HG02973 (cell line): ENCODE measurements around the gene VAT1.
"Not testable (repeated sequence)": the region's sequence is repeated elsewhere in the genome, so short reads cannot be mapped to it uniquely, and the experiment has no call there.

Source experiments
- ATAC-seq: cut with Tn5 transposase; IDR thresholded peaks from one replicate; pipeline ENCODE4 v1.9.1; 2021; ENCODE audit warnings: moderate library complexity; ENCODE audit not compliant: unreplicated experiment

VAT1 gene

GRCh38 chr17:43021741-43022512 is at the start of gene VAT1:
TSS of gene VAT1 (minus strand) at chr17:43022385. CDS start at chr17:43022322, 63 bp downstream.
- no peak for ATAC-seq

- no peak for ATAC-seq
These were observed 48.7 kb upstream of the VAT1 start for GRCh38 chr17:43070872-43071271.

GRCh38 chr17:43070257-43070656 is 48.1 kb upstream of the VAT1 start:
- no peak for ATAC-seq

GRCh38 chr17:43069368-43069898 is 47.2 kb upstream of the VAT1 start:
- ATAC-seq, result no peak

- no peak for ATAC-seq
These were observed 46.6 kb upstream of the VAT1 start for GRCh38 chr17:43068570-43069367.

- no peak for ATAC-seq
These were observed 40.9 kb upstream of the VAT1 start for GRCh38 chr17:43062984-43063638.

- ATAC-seq, result no peak
These were observed 33.9 kb upstream of the VAT1 start for GRCh38 chr17:43056051-43056450.

GRCh38 chr17:43053008-43053407 is 30.8 kb upstream of the VAT1 start:
- not testable (repeated sequence) for ATAC-seq

- ATAC-seq, result no peak
These were observed 29.8 kb upstream of the VAT1 start for GRCh38 chr17:43051969-43052368.

- ATAC-seq, result no peak
These were observed 21.8 kb upstream of the VAT1 start for GRCh38 chr17:43044024-43044423.

GRCh38 chr17:43043307-43043706 is 21.1 kb upstream of the VAT1 start:
- ATAC-seq, result no peak

GRCh38 chr17:43042025-43042628 is 19.9 kb upstream of the VAT1 start:
- no peak for ATAC-seq

- no peak for ATAC-seq
These were observed 18.5 kb upstream of the VAT1 start for GRCh38 chr17:43040655-43041054.

- ATAC-seq, result no peak
These were observed 17.5 kb upstream of the VAT1 start for GRCh38 chr17:43039646-43040045.

- ATAC-seq, result no peak
These were observed 12.7 kb upstream of the VAT1 start for GRCh38 chr17:43034894-43035293.

GRCh38 chr17:43033948-43034881 is 12.0 kb upstream of the VAT1 start:
- ATAC-seq, result no peak

- no peak for ATAC-seq
These were observed 9.5 kb upstream of the VAT1 start for GRCh38 chr17:43031666-43032065.

GRCh38 chr17:43030137-43030767 is 8.1 kb upstream of the VAT1 start:
- no peak for ATAC-seq

GRCh38 chr17:43028221-43028861 is 6.2 kb upstream of the VAT1 start:
- ATAC-seq, result no peak
